Measurements from ENCODE around the gene TREML4.

The TREML4 gene

DNA sequence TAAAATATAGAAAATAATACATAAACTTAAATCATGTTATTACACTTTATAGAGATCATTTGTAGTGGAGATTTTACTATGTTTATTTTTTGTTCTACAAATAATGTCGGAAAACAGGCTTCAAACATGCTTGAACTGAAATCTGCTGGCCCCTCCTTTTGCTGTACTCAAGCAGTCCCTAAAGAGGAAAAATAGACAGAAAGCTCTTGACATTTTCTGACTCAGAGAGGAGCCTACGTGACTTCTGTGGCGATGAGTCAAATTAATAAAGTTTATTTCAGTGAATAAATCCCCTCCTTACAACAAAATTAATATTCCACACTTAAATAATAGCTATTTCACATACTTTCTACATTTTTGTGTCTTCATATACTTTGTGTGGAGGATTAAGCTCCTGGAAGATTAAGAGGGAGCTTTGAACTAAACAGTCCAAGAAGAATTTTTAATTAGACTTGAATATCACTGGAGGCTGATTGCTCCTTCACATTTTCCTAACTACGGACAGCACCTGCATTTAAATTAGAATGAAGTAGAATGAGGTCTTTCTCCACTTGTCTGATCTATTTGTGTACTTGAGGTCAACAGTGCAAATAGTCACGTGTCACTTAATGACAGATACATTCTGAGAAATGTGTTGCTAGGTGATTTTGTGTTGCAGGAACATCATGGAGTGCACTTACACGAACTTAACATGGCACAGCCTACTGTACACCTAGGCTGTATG lies 60.0 kb downstream of the TREML4 start:
- no peaks in the 10 kb centered on the region for H3K9me3 ChIP-seq (ENCODE audit: control insufficient read depth, low read length)
- DNase-seq (ENCODE audit: low read depth), result no peak

More for the DNA sequence above, 60.0 kb downstream of the TREML4 start:
- H3K4me1 ChIP-seq (ENCODE audit: control insufficient read depth, insufficient read depth, low read length), result peaks cover 30% of the 10 kb centered on the region
- H3K27me3 ChIP-seq (replicated peaks; ENCODE audit: control insufficient read depth, insufficient read depth, low read length), result no peaks in the 10 kb centered on the region
- H3K36me3 ChIP-seq (ENCODE audit: control insufficient read depth, insufficient read depth, low read length, severe bottlenecking), result no peaks in the 10 kb centered on the region
- no peak overlapping the region for H3K4me3 ChIP-seq (ENCODE audit: low read length)
- H3K9ac ChIP-seq (ENCODE audit: low read length), result no peak overlapping the region
